Measurements from ENCODE around the gene S100A13. TPM values are rescaled to one million over a fixed set of nuclear protein-coding genes. Genes with fewer than 3 reads are reported as not detected.

S100A13 gene
- total RNA-seq, 3 donors from 2014 or later = 163 to 221 (median 198) TPM

- Histone ChIP-seq H3K9me3 (no peaks in the 10 kb centered on the region), H3K27ac (peak within 1 kb of the TSS; percentile 96 to 97), H3K36me3 (no peaks in the 10 kb centered on the region), H3K4me3 (peak within 1 kb of the TSS; percentile 56 to 74 (median 61)), H3K27me3 (no peaks in the 10 kb centered on the region), H3K4me1 (peaks cover 0 to 3% of the 10 kb centered on the region in 2 donors)
- TF ChIP-seq POLR2A (IDR thresholded peaks at IDR 0.05) = no peak
- TF ChIP-seq POLR2AphosphoS5 (IDR thresholded peaks at IDR 0.05) = no peak
- peak in 2 of 3 donors; percentile 12 to 43 for TF ChIP-seq CTCF (IDR thresholded peaks at IDR 0.05)
- intact Hi-C loops (cut with DNase I; ENCODE audit: low total_unique reads) = loop anchor here (10.0 kb wide), 1 partner anchor 53 kb away; no protein-coding TSS in a partner anchor
- DNase-seq (ENCODE audit: low spot score in 2 of 2) = peak; percentile 68 to 73
Observed at GRCh38 chr1:153627715-153628626, 666 bp upstream of the S100A13 start, which contains the start of gene S100A1. Gene S100A1 (plus strand): TSS chr1:153628434. CDS start chr1:153630522, 2,088 bp downstream.

DNA sequence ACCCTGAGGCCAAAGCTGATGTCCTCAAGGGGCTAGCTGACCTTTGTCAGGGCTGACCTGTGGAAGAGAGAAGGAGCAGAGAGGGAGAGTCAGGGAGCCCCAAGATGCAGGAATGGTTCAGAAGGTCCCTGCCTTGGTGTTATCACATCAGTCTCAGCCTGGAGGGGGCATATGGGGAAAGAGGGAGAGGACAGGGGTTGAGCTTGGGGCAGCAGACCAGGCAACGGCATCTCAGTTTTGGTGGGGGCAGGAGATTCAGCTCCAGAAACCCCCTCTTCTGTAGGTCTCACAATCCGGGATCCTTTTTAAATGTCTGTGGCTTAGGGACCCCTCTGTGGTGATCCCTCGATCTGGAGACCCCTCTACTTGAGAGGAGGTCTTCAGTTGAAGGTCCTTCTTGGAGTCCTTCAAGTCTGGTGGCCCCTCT is 815 bp downstream of the S100A13 start:
- no peak for DNase-seq (ENCODE audit: low spot score in 2 of 2)
- intact Hi-C loops (cut with DNase I; ENCODE audit: low total_unique reads) = loop anchor here (10.0 kb wide), 1 partner anchor 52 kb away; no protein-coding TSS in a partner anchor

DNA sequence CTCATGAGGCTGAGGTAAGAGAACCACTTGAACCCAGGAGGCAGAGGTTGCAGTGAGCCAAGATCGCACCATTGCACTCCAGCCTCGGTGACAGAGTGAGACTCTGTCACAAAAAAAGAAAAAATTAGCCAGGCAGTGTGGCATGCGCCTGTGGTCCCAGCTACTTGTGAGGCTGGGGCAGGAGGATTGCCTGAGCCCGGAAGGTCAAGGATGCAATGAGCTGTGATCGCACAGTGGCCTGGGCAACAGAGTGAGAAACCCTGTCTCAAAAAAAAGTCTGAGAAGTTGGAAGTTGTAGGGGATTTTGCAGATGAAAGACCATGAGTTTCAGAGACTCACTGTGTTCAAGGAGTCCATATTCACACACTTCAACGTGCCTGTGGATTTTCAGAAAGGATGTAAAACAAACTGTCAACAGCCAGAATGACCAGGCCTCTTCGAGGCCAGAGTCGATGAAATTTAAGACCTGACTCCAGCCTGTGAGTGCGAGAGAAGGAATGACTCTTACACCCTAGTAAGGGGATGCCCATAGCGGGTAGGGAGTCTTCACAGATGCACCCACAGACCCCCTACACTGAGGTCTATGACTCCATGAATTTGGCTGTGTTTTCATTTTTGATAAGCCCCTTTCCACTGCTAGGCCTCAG is 2.2 kb downstream of the S100A13 start:
- no peaks in the 10 kb centered on the region for H3K27me3 ChIP-seq
- no peaks in the 10 kb centered on the region for H3K9me3 ChIP-seq
- H3K36me3 ChIP-seq = no peaks in the 10 kb centered on the region
- intact Hi-C loops (cut with DNase I; ENCODE audit: low total_unique reads) = loop anchor here (10.0 kb wide), 1 partner anchor 50 kb away; no protein-coding TSS in a partner anchor
- peak overlapping the region in 1 of 2 donors; percentile 97 for H3K27ac ChIP-seq
- TF ChIP-seq CTCF (IDR thresholded peaks at IDR 0.05) = no peak
- no peak for TF ChIP-seq POLR2A (IDR thresholded peaks at IDR 0.05)
- TF ChIP-seq POLR2AphosphoS5 (IDR thresholded peaks at IDR 0.05) = no peak
- no peak for DNase-seq (ENCODE audit: low spot score in 2 of 2)
- H3K4me1 ChIP-seq = peaks cover 0 to 3% of the 10 kb centered on the region in 2 donors
- H3K4me3 ChIP-seq = peak overlapping the region in 1 of 3 donors; percentile 74

More for the DNA sequence above, 815 bp downstream of the S100A13 start:
- TF ChIP-seq POLR2A (IDR thresholded peaks at IDR 0.05) = no peak
- no peak for TF ChIP-seq CTCF (IDR thresholded peaks at IDR 0.05)
- TF ChIP-seq POLR2AphosphoS5 (IDR thresholded peaks at IDR 0.05) = no peak
- Histone ChIP-seq H3K27ac (peak overlapping the region; percentile 96 to 97), H3K4me1 (peaks cover 0 to 3% of the 10 kb centered on the region in 2 donors), H3K27me3 (no peaks in the 10 kb centered on the region), H3K36me3 (no peaks in the 10 kb centered on the region), H3K4me3 (peak overlapping the region; percentile 56 to 74 (median 61)), H3K9me3 (no peaks in the 10 kb centered on the region)

- H3K4me1 ChIP-seq = peaks cover 0 to 3% of the 10 kb centered on the region in 2 donors
- no peak overlapping the region for H3K27ac ChIP-seq
- intact Hi-C loops (cut with DNase I; ENCODE audit: low total_unique reads) = loop anchor here (10.0 kb wide), 1 partner anchor 48 kb away; no protein-coding TSS in a partner anchor
- H3K27me3 ChIP-seq = no peaks in the 10 kb centered on the region
- TF ChIP-seq POLR2A (IDR thresholded peaks at IDR 0.05) = no peak
- no peak for TF ChIP-seq POLR2AphosphoS5 (IDR thresholded peaks at IDR 0.05)
- TF ChIP-seq CTCF (IDR thresholded peaks at IDR 0.05) = no peak
- H3K36me3 ChIP-seq = no peaks in the 10 kb centered on the region
- H3K4me3 ChIP-seq = no peak overlapping the region
- no peak for DNase-seq (ENCODE audit: low spot score in 2 of 2)
- no peaks in the 10 kb centered on the region for H3K9me3 ChIP-seq
Observed at GRCh38 chr1:153623101-153623500, 4.2 kb downstream of the S100A13 start.
